SK-N-SH (cell line): ENCODE results near the gene POLL. TPM values are rescaled to one million over a fixed set of nuclear protein-coding genes. Genes with fewer than 3 reads are reported as not detected.

Experiments used
- CTCF ChIA-PET: fragments of 300-600, 350-600 bp; formaldehyde crosslinking; extraction: SDS; loops from one replicate; lab custom pipeline; 2021; lab: Yijun Ruan, JAX
- POLR2A ChIA-PET: fragments of 350-600 bp; sonication (Branson Sonifier 250); formaldehyde crosslinking; extraction: SDS; loops from one replicate; lab custom pipeline; 2020; ENCODE audit warnings: antibody characterized with exemption, inconsistent platforms; lab: Yijun Ruan, JAX
- DNase-seq: peaks from one replicate; pipeline ENCODE4 v3.0.0; 2012
- H2AFZ ChIP-seq: fragments of 200-600 bp; sonication (generic); 2 replicates; pipeline ENCODE4 v1.8.1; 2016; ENCODE audit warnings: antibody characterized with exemption, mild to moderate bottlenecking, low read depth
- H3F3A ChIP-seq: fragments of 200-600 bp; sonication (generic); replicated peaks from 2 replicates; pipeline ENCODE3; 2016; ENCODE audit warnings: antibody characterized with exemption, mild to moderate bottlenecking; ENCODE audit not compliant: insufficient read depth
- H3K27ac ChIP-seq, 2 experiments: fragments of 200-500 bp in 1 of 2; fragments of 200-600 bp in 1 of 2; sonication (Bioruptor generic) in 1 of 2; sonication (generic), shearing (Covaris generic) in 1 of 2; 2 replicates each; pipeline versions ENCODE4 v1.5.1 to v1.6.1; 2014 to 2016; ENCODE audit warnings: low read depth in 2 of 2, inconsistent platforms in 1 of 2, low read length in 1 of 2, mild to moderate bottlenecking in 1 of 2, mixed read lengths in 1 of 2
- H3K27me3 ChIP-seq: fragments of 200-600 bp; sonication (generic), shearing (Covaris generic); 2 replicates; pipeline ENCODE4 v1.6.1; 2016; ENCODE audit warnings: mixed run types; ENCODE audit not compliant: insufficient read depth
- H3K36me3 ChIP-seq, 2 experiments: fragments of 200-500 bp in 1 of 2; fragments of 200-600 bp in 1 of 2; sonication (Bioruptor generic) in 1 of 2; sonication (generic) in 1 of 2; replicated peaks in 1 of 2; 2 replicates each; pipeline versions ENCODE3 to v1.5.1; 2014 to 2016; ENCODE audit warnings: low read length in 1 of 2, mild to moderate bottlenecking in 1 of 2; ENCODE audit not compliant: insufficient read depth in 2 of 2, control insufficient read depth in 1 of 2
- H3K4me1 ChIP-seq, 2 experiments: fragments of 200-500 bp in 1 of 2; fragments of 200-600 bp in 1 of 2; sonication (Bioruptor generic) in 1 of 2; sonication (generic), shearing (Covaris generic) in 1 of 2; 2 replicates each; pipeline versions ENCODE4 v1.5.1 to v1.6.1; 2014 to 2016; ENCODE audit warnings: low read depth in 1 of 2, low read length in 1 of 2, mixed run types in 1 of 2; ENCODE audit not compliant: insufficient read depth in 2 of 2, control insufficient read depth in 1 of 2
- H3K4me2 ChIP-seq: fragments of 200-600 bp; sonication (generic), shearing (Covaris generic); 2 replicates; pipeline ENCODE4 v1.6.1; 2017; ENCODE audit warnings: mixed run types
- H3K4me3 ChIP-seq, 2 experiments: fragments of 200-500 bp in 1 of 2; fragments of 200-600 bp in 1 of 2; sonication (Bioruptor generic) in 1 of 2; sonication (generic), shearing (Covaris generic) in 1 of 2; 2 replicates each; pipeline versions ENCODE4 v1.5.1 to v1.8.1; 2014 to 2016; ENCODE audit warnings: low read depth in 2 of 2, inconsistent platforms in 1 of 2, low read length in 1 of 2, mild to moderate bottlenecking in 1 of 2, mixed read lengths in 1 of 2, moderate library complexity in 1 of 2
- H3K79me2 ChIP-seq: fragments of 200-600 bp; sonication (generic); 2 replicates; pipeline ENCODE4 v1.8.1; 2017; ENCODE audit warnings: mild to moderate bottlenecking; ENCODE audit not compliant: insufficient read depth
- H3K9ac ChIP-seq: fragments of 200-600 bp; sonication (generic); 2 replicates; pipeline ENCODE4 v1.6.1; 2017; ENCODE audit warnings: mixed run types
- H3K9me2 ChIP-seq: fragments of 200-600 bp; sonication (generic); 2 replicates; pipeline ENCODE4 v1.6.1; 2017; ENCODE audit warnings: mixed run types
- H3K9me3 ChIP-seq: fragments of 200-600 bp; sonication (generic); 2 replicates; pipeline ENCODE4 v1.6.1; 2017; ENCODE audit warnings: mixed run types, mild to moderate bottlenecking, moderate library complexity
- H4K20me1 ChIP-seq: fragments of 200-600 bp; sonication (generic); 2 replicates; pipeline ENCODE4 v1.6.1; 2017; ENCODE audit warnings: mild to moderate bottlenecking, mixed run types; ENCODE audit not compliant: insufficient read depth
- CHD2 ChIP-seq: fragments of 150-350 bp; IDR thresholded peaks from 2 replicates; pipeline ENCODE4 v1.6.1; 2018; ENCODE audit warnings: low read length; ENCODE audit not compliant: partially characterized antibody
- CTCF ChIP-seq: fragments of 200-600 bp; sonication (generic); IDR thresholded peaks from 2 replicates; pipeline ENCODE4 v1.6.1; 2017; ENCODE audit warnings: antibody characterized with exemption, mild to moderate bottlenecking, moderate library complexity
- ELF1 ChIP-seq: IDR thresholded peaks from 2 replicates; pipeline ENCODE4 v1.4.0; 2012
- FOSL2 ChIP-seq: IDR thresholded peaks from 2 replicates; pipeline ENCODE4 v1.4.0; 2012; ENCODE audit warnings: low read depth, mild to moderate bottlenecking, moderate library complexity, borderline replicate concordance
- FOXJ3 ChIP-seq: sonication (generic); formaldehyde crosslinking; IDR thresholded peaks from 2 replicates; pipeline ENCODE4 v1.5.1; 2020; ENCODE audit warnings: mild to moderate bottlenecking, missing genetic modification reagents
- GATA2 ChIP-seq: sonication (generic); formaldehyde crosslinking; IDR thresholded peaks from 2 replicates; pipeline ENCODE4 v1.5.0; 2020; ENCODE audit warnings: mild to moderate bottlenecking, missing genetic modification reagents
- IRF3 ChIP-seq: fragments of 150-350 bp; IDR thresholded peaks from 2 replicates; pipeline ENCODE4 v1.6.1; 2016; ENCODE audit warnings: mild to moderate bottlenecking, low read depth, low read length
- MAX ChIP-seq: IDR thresholded peaks from 2 replicates; pipeline ENCODE4 v1.4.0; 2012; ENCODE audit warnings: low read depth
- MEF2A ChIP-seq: IDR thresholded peaks from 2 replicates; pipeline ENCODE4 v1.4.0; 2012; ENCODE audit warnings: low read depth, borderline replicate concordance
- MXI1 ChIP-seq: IDR thresholded peaks from 2 replicates; pipeline ENCODE4 v1.6.1; 2012; ENCODE audit warnings: mild to moderate bottlenecking, low read depth, low read length, improper control_type of control experiment
- PBX3 ChIP-seq: IDR thresholded peaks from 2 replicates; pipeline ENCODE4; 2012
- POLR2AphosphoS5 ChIP-seq: IDR thresholded peaks from 2 replicates; pipeline ENCODE4 v1.6.1; 2012; ENCODE audit warnings: low read depth, low read length
- RAD21 ChIP-seq: IDR thresholded peaks from 2 replicates; pipeline ENCODE4 v1.6.1; 2012; ENCODE audit warnings: mild to moderate bottlenecking, low read length
- RCOR1 ChIP-seq: fragments of 150-350 bp; IDR thresholded peaks from 2 replicates; pipeline ENCODE4 v1.6.1; 2017; ENCODE audit warnings: antibody characterized with exemption, low read length
- REST ChIP-seq: IDR thresholded peaks from 2 replicates; pipeline ENCODE4 v1.6.1; 2012; ENCODE audit warnings: mild to moderate bottlenecking, low read depth, low read length, moderate library complexity
- RFX5 ChIP-seq: IDR thresholded peaks from 2 replicates; pipeline ENCODE4 v1.6.1; 2012; ENCODE audit warnings: mild to moderate bottlenecking, improper control_type of control experiment, low read length
- SIN3A ChIP-seq: IDR thresholded peaks from 2 replicates; pipeline ENCODE4 v1.6.1; 2012; ENCODE audit warnings: low read depth, mild to moderate bottlenecking, low read length, moderate library complexity, borderline replicate concordance
- TAF1 ChIP-seq: IDR thresholded peaks from 2 replicates; pipeline ENCODE4 v1.6.1; 2012; ENCODE audit warnings: low read depth, mild to moderate bottlenecking, low read length, moderate library complexity, borderline replicate concordance
- TCF12 ChIP-seq: IDR thresholded peaks from 2 replicates; pipeline ENCODE4 v1.4.0; 2012
- ZBTB33 ChIP-seq: IDR thresholded peaks from 2 replicates; pipeline ENCODE4 v1.4.0; 2012; ENCODE audit warnings: low read depth, borderline replicate concordance
- WGBS: methylation state at CpG from one replicate; pipeline ENCODE4 v1.1.6; 2017; ENCODE audit warnings: low lambda C conversion rate; 5-methylcytosine and 5-hydroxymethylcytosine counted together
- polyA plus RNA-seq, 3 experiments: library from polyadenylated mRNA; depleted of rRNA; stranded (reverse); fragments of >200 nt; gene quantifications; 2 replicates each; pipeline ENCODE4 v1.2.3, GENCODE V29; 2012

POLL gene
- polyA plus RNA-seq, 1 of the 3 experiments (the other 2 are of a cell fraction) = 22.0 TPM

- H2AFZ ChIP-seq = no peak overlapping the region
- POLR2A ChIA-PET = no interaction called here
- no peak overlapping the region for H3K27ac ChIP-seq
- no peaks in the 10 kb centered on the region for H3K27me3 ChIP-seq
- no peak for TF ChIP-seq PBX3
- TF ChIP-seq ZBTB33 = no peak
- TF ChIP-seq MEF2A = no peak
- TF ChIP-seq POLR2AphosphoS5 = no peak
- no peak for TF ChIP-seq TAF1
- no peak for TF ChIP-seq CHD2
- no peak for TF ChIP-seq FOSL2
- TF ChIP-seq GATA2 = no peak
- no peak for TF ChIP-seq FOXJ3 (CRISPR knock-in tag)
- TF ChIP-seq RFX5 = no peak
- TF ChIP-seq IRF3 = no peak
- no peak for TF ChIP-seq MAX
- TF ChIP-seq RCOR1 = no peak
- no peak for TF ChIP-seq CTCF
- TF ChIP-seq SIN3A = no peak
- no peak for TF ChIP-seq RAD21
- TF ChIP-seq MXI1 = no peak
- no peak for TF ChIP-seq TCF12
- TF ChIP-seq ELF1 = no peak
- no peak for TF ChIP-seq REST
- no peaks in the 10 kb centered on the region for H3K79me2 ChIP-seq
- no peaks in the 10 kb centered on the region for H4K20me1 ChIP-seq
- 74% methylated on average over 2 of the region's 2 CpGs for WGBS
- no peaks in the 10 kb centered on the region for H3F3A ChIP-seq
- H3K9me2 ChIP-seq = no peaks in the 10 kb centered on the region
- no peak overlapping the region for H3K4me2 ChIP-seq
- H3K36me3 ChIP-seq = no peaks in the 10 kb centered on the region
- H3K4me1 ChIP-seq = peaks cover 0 to 18% of the 10 kb centered on the region in 2 experiments; a peak in 1 of 4 replicates
- DNase-seq = no peak
- no peak overlapping the region for H3K9ac ChIP-seq
- H3K4me3 ChIP-seq = no peak overlapping the region; a peak in 1 of 4 replicates
- CTCF ChIA-PET = interaction anchor here (1.0 to 9.1 kb wide), 7 partner anchors 12 to 415 kb away, joined by 3 to 164 read pairs (median 5); partner anchors contain the start of genes DPCD and POLL
- H3K9me3 ChIP-seq = no peaks in the 10 kb centered on the region
Measured at GRCh38 chr10:101572785-101573184, 15.3 kb downstream of the POLL start.
